HG02798 (cell line): ENCODE data around the gene MEIS1.

Source experiments
- ATAC-seq: cut with Tn5 transposase; IDR thresholded peaks from one replicate; pipeline ENCODE4 v1.9.1; 2021; ENCODE audit warnings: mild to moderate bottlenecking; ENCODE audit not compliant: unreplicated experiment, poor library complexity

MEIS1 gene

GRCh38 chr2:66555501-66556324, 120.8 kb downstream of the MEIS1 start:
- ATAC-seq, result no peak

GRCh38 chr2:66559672-66560071, 124.7 kb downstream of the MEIS1 start:
- ATAC-seq, result no peak

GRCh38 chr2:66560683-66561082, 125.8 kb downstream of the MEIS1 start:
- ATAC-seq, result no peak

- ATAC-seq, result no peak
Measured at GRCh38 chr2:66561645-66562303, 126.8 kb downstream of the MEIS1 start.

GRCh38 chr2:66562304-66562685, 127.4 kb downstream of the MEIS1 start:
- no peak for ATAC-seq

- ATAC-seq, result no peak
Measured at GRCh38 chr2:66563473-66563872, 128.5 kb downstream of the MEIS1 start.

GRCh38 chr2:66565291-66565690, 130.4 kb downstream of the MEIS1 start:
- ATAC-seq, result no peak

- no peak for ATAC-seq
Measured at GRCh38 chr2:66566726-66567399, 131.9 kb downstream of the MEIS1 start.

- ATAC-seq, result no peak
Measured at GRCh38 chr2:66567729-66568128, 132.8 kb downstream of the MEIS1 start.

- ATAC-seq, result no peak
Measured at GRCh38 chr2:66568650-66569300, 133.8 kb downstream of the MEIS1 start.

- ATAC-seq, result no peak
Measured at GRCh38 chr2:66569321-66569851, 134.5 kb downstream of the MEIS1 start.

GRCh38 chr2:66569974-66570373, 135.0 kb downstream of the MEIS1 start:
- no peak for ATAC-seq

GRCh38 chr2:66570471-66570870, 135.5 kb downstream of the MEIS1 start:
- no peak for ATAC-seq

GRCh38 chr2:66571918-66572317, 137.0 kb downstream of the MEIS1 start:
- no peak for ATAC-seq

- no peak for ATAC-seq
Measured at GRCh38 chr2:66572391-66572790, 137.5 kb downstream of the MEIS1 start.

GRCh38 chr2:66573416-66573815, 138.5 kb downstream of the MEIS1 start:
- no peak for ATAC-seq

- no peak for ATAC-seq
Measured at GRCh38 chr2:66573821-66574233, 138.9 kb downstream of the MEIS1 start.

- no peak for ATAC-seq
Measured at GRCh38 chr2:66574701-66575624, 140.0 kb downstream of the MEIS1 start.

GRCh38 chr2:66575625-66576310, 140.8 kb downstream of the MEIS1 start:
- no peak for ATAC-seq
